KOPT-K1 (cell line): ENCODE measurements around the gene HCAR1.
"Not testable (repeated sequence)": the region's sequence is repeated elsewhere in the genome, so short reads cannot be mapped to it uniquely, and the experiment has no call there.

Source experiments
- H3K27ac ChIP-seq: fragments of 200-600 bp; sonication (generic); 2 replicates; pipeline ENCODE4 v1.5.1; 2016; ENCODE audit warnings: antibody characterized with exemption, mild to moderate bottlenecking, low read depth, low read length; ENCODE audit not compliant: poor library complexity, severe bottlenecking
- H3K36me3 ChIP-seq: fragments of 200-600 bp; sonication (generic); 2 replicates; pipeline ENCODE4 v1.5.1; 2017; ENCODE audit warnings: antibody characterized with exemption, mild to moderate bottlenecking, low read length, moderate library complexity; ENCODE audit not compliant: insufficient read depth
- H3K9me3 ChIP-seq: fragments of 200-600 bp; sonication (generic); 2 replicates; pipeline ENCODE4 v1.5.1; 2017; ENCODE audit warnings: antibody characterized with exemption, low read length, mild to moderate bottlenecking; ENCODE audit not compliant: insufficient read depth, poor library complexity, severe bottlenecking

Gene HCAR1

DNA sequence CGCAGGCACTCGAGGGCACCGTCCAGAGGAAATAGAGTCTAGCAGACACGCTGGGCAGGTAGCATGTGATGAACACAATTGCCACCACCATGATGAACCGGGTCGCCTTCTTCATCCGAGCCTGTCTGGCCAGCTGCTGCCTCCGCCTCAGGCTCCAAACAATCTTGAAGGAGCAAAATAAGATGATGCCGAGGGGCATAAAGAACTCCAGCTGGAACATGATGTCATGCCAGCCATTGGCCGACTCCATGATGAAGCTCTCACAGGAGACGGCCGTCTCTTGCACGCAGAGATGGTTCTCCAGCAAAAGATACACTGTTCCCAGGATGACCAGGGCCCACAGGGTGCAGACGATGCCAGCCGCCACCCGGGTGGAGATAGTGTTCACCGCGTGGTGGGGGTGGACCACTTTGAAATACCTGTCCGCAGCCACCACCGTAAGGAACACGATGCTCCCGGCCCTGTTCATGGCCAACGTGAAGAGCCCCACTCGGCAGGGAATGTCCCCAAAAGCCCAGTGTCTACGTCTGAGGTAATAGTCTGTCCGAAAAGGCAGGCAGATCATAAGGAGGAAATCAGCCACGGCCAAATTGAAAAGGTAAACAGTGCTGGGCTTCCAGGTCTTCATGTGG is 945 bp downstream of the HCAR1 start:
- Histone ChIP-seq H3K9me3 (no peaks in the 10 kb centered on the region), H3K36me3 (no peaks in the 10 kb centered on the region), H3K27ac (peak overlapping the region; percentile 61)

DNA sequence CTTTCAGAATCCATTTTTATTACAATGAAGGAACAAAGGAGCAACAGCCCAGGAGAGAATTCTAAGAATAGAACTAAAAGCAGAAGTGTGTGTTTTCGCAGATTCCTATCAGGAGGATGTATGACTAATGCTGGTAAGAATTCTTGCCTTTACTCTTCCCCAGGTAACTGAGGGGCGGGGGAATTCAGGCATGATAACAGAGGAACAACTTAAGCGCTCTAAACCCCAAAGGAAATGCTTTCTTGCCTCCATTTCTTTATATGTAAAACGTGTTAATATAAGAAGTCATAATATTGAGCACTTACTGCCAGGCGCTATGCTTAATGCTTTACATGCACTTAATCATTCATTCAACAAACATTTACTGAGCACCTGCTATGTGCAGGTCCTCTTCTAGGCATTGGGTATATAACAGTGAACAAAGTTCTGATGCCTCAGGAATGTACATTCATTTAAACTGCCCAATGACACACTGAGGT is 4.5 kb downstream of the HCAR1 start:
- Histone ChIP-seq H3K36me3 (no peaks in the 10 kb centered on the region), H3K9me3 (no peaks in the 10 kb centered on the region), H3K27ac (no peak overlapping the region)

DNA sequence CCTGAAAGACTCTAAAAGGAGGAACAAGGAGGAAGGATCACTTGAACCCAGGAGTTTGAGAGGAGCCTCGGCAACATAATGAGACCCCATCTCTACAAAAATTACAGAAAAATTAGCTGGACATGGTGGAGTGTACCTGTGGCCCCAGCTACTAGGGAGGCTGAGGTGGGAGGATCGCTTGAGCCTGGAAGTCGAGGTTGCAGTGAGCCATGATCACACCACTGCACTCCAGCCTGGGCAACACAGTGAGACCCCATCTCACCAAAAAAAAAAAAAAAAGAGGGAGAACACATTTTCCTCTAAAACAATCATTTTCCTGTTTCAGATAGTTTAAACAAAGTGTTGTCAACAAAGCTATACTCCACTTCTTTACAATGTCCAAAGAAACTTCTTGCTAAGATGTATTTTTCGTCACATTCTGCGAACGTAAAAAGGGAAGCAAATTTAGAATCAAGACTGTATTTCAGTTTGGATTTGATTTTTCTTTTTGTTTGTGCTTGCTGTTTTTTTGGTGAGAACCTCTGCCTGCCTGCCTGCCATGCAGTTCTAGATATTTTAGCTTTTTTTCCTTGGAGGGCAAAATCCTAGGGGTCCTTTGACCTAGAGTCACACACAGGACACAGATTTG is 5.1 kb downstream of the HCAR1 start:
- Histone ChIP-seq H3K36me3 (no peaks in the 10 kb centered on the region), H3K9me3 (no peaks in the 10 kb centered on the region), H3K27ac (no peak overlapping the region)

DNA sequence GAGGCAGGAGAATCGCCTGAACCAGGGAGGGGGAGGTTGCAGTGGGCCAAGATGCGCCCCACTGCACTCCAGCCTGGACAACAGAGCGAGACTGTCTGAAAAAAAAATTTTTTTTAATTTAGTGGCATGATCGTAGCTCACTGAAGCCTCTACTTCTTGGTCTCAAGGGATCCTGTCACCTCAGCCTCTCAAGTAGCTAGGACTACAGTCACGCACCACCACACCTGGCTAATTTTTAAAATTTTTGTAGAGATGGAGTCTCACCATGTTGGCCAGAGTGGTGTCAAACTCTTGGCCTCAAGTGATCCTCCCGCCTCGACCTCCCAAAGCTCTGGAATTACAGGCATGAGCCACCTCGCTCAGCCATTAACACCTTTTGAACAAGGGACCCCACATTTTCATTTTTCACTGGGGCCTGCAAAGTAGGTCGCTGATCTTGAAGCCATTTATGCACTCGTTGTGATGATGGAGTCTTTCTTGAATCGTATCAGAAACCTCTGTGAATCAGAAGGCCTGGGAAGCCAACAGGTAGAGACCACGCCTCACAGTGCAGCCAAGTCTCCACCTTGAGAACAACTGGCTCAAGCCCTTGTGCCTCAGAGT is 5.9 kb downstream of the HCAR1 start:
- no peaks in the 10 kb centered on the region for H3K36me3 ChIP-seq
- H3K9me3 ChIP-seq, result no peaks in the 10 kb centered on the region
- no peak overlapping the region for H3K27ac ChIP-seq

DNA sequence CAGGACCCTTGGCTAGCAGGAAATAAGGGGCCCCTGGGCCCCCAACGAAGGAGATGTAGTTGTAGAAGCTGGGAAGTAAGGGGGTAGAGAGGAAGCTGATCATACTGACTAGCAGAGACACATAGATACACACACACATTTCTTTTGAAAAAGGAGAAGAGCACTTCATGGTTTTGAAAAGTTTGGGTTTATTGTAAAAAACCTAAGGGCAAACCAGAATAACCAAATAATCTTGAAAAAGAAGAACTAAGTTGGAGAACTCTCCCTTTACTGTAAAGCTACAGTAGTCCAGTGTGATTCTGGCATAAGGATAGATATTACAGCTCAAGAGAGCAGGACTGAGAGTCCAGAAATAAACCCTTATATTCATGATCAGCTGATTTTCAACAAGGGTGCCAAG is 8.3 kb downstream of the HCAR1 start:
- H3K36me3 ChIP-seq, result no peaks in the 10 kb centered on the region
- no peak overlapping the region for H3K27ac ChIP-seq
- no peaks in the 10 kb centered on the region for H3K9me3 ChIP-seq

DNA sequence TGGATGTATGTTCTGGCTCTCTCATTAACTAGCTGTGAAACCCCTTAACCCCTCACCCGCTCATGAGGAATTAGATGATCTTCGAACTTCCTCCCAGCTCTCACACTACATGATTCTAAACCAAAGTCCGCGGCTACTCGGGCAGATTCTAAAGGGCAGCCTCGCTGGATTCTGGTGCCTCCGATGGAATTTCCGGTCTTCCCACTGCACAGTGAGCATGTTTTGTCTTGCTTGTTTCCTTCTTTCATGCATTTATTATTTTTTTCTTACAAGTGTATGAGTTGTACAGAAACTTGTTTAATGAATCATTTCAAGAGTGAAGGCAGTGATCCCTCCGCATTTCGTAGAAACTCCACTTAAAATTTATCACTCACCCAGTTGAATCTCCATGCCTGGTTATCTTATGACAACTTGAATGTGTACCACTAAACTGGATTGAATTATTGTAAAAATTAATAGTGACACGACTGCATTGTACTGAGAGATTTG is 9.5 kb downstream of the HCAR1 start:
- no peaks in the 10 kb centered on the region for H3K9me3 ChIP-seq
- no peak overlapping the region for H3K27ac ChIP-seq
- H3K36me3 ChIP-seq, result no peaks in the 10 kb centered on the region

DNA sequence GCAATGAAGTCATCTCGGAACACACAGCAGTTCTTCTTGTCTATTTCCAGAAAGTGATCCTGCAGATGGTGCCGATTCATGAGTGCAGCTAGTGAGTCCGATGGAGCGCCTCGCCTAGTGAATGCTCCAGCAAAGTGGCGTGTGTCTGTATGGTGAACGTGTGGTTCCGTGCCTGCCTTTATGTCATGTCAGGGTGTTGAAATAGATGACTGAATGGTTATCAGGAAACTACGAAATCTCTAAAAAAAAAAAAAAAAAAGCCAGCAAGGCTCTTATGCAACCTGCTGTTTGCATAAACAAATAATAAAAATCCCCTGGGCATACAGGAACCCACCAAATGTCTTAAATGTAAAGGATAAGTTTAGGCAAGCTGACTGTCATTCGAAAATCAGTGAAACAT is 14.0 kb downstream of the HCAR1 start, which contains the start of gene HCAR3:
HCAR3 (minus strand) TSS at position 154 of the 400 bp plus-strand sequence; CDS start at position 80, 74 bp downstream.
- H3K27ac ChIP-seq, H3K36me3 ChIP-seq, H3K9me3 ChIP-seq: not testable (repeated sequence)

DNA sequence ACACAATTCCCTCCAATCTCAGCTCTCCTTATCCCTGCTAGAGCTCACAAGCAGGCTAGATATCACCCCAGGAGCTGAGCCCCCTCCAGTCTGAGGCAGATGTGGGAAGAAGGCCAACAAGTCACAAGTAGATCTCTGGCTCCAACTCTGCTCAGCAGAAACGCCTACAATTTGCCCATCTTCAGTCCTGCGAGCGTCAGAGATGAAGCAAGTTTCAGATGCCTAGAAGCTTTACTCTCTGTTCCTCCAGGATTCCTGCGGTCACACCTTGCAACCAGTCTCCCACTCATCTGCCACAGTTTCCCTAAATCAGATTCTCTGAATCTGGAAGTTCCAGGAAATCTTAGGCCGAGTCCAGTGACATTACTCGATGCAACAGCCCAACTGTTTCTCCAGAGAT is 15.4 kb downstream of the HCAR1 start:
- not testable (repeated sequence) for H3K9me3 ChIP-seq, H3K27ac ChIP-seq, H3K36me3 ChIP-seq

DNA sequence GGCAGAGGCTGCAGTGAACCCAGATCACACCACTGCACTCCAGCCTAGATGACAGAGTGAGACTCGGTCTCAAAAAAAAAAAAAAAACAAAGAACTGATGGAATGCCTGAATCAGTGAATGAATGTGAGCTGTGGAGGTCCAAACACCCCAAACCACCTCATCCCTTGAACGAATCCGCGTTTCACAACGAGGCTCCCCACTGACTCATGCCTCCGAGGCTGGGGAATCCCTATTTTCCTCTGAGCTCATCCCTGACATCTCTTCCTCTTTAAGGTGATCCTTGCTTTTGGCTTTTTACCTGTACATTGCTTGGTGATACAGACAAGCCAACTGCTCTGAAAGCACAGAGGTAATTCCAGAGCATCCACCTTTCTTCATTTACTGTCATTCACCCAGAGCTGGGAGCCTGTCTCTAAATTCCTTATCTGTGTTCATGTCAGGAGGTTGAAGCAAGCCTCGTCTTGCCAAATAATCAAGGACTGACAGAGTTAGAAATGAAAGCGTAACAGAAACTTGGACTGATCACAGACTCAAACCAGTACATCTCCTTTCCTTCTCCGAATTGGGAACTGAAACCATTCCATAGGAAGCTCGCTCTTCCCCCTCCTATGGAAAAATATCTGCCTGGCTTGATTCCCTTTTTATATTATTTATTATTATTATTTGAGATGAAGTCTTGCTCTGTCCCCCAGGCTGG is 17.0 kb downstream of the HCAR1 start:
- H3K36me3 ChIP-seq, H3K9me3 ChIP-seq, H3K27ac ChIP-seq: not testable (repeated sequence)

DNA sequence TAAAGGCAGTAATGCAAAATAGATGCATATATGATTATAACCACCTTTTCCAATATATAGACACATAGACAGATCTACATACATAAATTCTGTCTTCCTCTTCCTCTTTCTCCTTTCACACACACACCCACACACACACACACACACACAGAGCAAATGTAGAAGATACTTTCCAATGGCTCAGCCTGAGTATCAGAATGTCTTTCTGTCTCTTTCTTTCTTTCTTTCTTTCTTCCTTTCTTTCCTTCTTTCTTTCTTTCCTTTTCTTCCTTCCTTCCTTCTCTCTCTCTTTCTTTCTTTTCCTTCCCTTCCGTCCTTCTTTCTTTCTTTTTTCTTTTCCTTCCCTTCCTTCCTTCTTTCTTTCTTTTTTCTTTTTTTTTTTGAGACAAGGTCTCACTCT is 19.4 kb downstream of the HCAR1 start:
- not testable (repeated sequence) for H3K27ac ChIP-seq

DNA sequence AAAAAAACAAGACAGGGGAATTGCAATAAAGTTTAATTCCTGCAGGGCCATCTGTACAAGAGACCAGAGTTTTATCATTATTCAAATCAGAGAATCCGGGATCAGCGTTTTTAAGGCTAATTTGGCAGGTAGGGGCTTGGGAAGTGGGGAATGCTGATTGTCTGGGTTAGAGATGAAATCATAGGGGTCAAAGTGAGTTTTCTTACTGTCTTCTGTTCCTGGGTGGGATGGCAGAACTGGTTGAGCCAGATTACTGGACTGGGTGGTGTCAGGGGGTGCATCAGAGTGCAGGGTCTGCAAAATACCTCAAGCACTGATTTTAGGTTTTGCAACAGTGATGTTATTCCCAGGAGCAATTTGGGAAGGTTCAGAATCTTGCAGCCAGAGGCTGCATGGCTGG is 20.3 kb downstream of the HCAR1 start:
- not testable (repeated sequence) for H3K27ac ChIP-seq, H3K36me3 ChIP-seq, H3K9me3 ChIP-seq

More for the DNA sequence above, 19.4 kb downstream of the HCAR1 start:
- H3K9me3 ChIP-seq, H3K36me3 ChIP-seq: not testable (repeated sequence)

DNA sequence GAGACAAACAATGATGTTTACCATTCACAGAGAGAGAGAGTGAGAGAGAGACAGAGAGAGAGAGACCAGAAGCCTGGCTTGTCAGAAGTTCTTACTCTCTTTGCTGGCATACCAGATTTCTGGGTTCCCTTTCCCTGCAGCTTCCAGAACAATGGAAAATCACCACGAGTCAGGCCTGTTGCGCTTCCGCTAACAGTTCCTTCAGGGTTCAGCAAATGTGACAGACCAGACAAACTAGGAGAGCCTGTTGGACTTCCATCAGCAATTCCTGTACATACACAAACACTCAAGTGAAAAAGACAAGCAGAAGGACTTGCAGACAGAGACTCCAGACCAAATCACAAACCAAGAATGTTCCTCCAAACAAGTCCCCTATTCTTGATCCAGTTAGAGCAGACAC is 21.4 kb downstream of the HCAR1 start:
- not testable (repeated sequence) for H3K27ac ChIP-seq, H3K36me3 ChIP-seq, H3K9me3 ChIP-seq

DNA sequence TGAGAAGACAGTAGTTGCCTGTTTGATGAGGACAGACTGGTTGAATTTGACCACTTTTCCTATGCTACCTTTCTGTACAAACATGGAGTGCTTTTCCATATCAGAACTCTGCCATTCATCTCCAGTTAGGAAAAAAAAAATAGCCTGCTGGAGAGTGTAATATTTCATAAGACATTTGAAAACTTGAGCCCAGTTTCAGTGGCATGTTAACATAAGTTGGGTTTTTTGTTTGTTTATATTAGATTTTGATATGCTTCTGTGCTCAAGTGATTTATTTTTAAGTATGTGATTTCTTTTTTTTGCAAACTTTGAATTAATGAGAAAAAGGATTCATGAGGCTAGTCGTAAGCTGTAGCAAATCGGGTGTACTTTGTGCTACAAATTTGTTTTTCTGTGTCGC is 26.8 kb downstream of the HCAR1 start:
- not testable (repeated sequence) for H3K27ac ChIP-seq, H3K36me3 ChIP-seq, H3K9me3 ChIP-seq

DNA sequence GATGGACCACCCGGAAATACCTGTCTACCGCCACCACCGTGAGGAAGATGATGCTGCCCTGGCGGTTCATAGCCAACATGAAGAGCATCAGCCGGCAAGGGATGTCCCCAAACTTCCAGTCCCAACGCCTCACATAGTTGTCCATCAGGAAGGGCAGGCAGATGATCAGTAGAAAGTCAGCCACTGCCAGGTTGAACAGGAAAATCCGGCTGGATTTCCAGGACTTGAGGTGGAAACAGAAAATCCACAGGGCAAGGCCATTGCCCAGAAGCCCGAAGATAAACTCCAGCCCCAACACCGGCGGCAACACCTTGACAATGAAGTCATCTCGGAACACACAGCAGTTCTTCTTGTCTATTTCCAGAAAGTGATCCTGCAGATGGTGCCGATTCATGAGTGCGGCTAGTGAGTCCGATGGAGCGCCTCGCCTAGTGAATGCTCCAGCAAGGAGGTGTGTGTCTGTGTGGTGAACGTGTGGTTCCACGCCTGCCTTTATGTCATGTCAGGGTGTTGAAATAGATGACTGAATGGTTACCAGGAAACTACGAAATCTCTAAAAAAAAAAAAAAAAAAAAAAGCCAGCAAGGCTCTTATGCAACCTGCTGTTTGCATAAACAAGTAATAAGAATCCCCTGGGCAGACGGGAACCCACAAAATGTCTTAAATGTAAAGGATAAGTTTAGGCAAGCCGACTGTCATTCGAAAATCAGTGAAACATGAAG is 27.6 kb downstream of the HCAR1 start, which contains the start of gene HCAR2:
HCAR2 (minus strand) TSS at position 468 of the 722 bp plus-strand sequence; CDS start at position 394, 74 bp downstream.
- H3K9me3 ChIP-seq, H3K36me3 ChIP-seq, H3K27ac ChIP-seq: not testable (repeated sequence)

DNA sequence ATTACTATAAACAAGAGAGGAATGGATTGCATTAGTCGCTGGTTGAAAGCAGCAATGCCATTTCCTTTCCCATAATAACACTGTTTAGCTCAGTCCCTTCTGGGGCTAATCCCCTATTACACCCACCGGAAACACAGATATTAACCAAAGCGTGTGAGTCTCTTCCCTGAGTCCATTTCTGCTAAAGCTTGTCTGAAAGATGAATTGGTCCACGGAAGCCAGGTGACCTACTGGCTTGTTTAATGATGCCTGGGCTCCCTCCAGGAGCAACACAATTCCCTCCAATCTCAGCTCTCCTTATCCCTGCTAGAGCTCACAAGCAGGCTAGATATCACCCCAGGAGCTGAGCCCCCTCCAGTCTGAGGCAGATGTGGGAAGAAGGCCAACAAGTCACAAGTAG is 29.2 kb downstream of the HCAR1 start:
- not testable (repeated sequence) for H3K27ac ChIP-seq, H3K36me3 ChIP-seq, H3K9me3 ChIP-seq
